IMR-90 (cell line): ENCODE measurements around the gene ELOB.

Experiments
- CTCF ChIP-seq: conservative IDR thresholded peaks from 2 replicates; pipeline ENCODE4 v1.5.1; 2012; ENCODE audit warnings: mild to moderate bottlenecking, low read depth, low read length, improper control_type of control experiment
- FOS ChIP-seq: fragments of 150-350 bp; IDR thresholded peaks from 2 replicates; pipeline ENCODE4 v1.6.1; 2016; ENCODE audit warnings: low read depth, low read length
- MAZ ChIP-seq: IDR thresholded peaks from 2 replicates; pipeline ENCODE4 v1.6.1; 2012; ENCODE audit warnings: low read depth, mild to moderate bottlenecking, low read length, improper control_type of control experiment, moderate library complexity, borderline replicate concordance
- POLR2A ChIP-seq: IDR thresholded peaks from 2 replicates; pipeline ENCODE4 v1.6.1; 2012; ENCODE audit warnings: mild to moderate bottlenecking, low read depth, low read length
- TF ChIP-seq, protein P1 (sequence below): fragments of 150-350 bp; IDR thresholded peaks from 2 replicates; pipeline ENCODE4 v1.6.1; 2017; ENCODE audit warnings: mild to moderate bottlenecking, antibody characterized with exemption, low read length, low read depth

- TF ChIP-seq, protein P1, sequence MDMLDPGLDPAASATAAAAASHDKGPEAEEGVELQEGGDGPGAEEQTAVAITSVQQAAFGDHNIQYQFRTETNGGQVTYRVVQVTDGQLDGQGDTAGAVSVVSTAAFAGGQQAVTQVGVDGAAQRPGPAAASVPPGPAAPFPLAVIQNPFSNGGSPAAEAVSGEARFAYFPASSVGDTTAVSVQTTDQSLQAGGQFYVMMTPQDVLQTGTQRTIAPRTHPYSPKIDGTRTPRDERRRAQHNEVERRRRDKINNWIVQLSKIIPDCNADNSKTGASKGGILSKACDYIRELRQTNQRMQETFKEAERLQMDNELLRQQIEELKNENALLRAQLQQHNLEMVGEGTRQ: no peak
- TF ChIP-seq MAZ: no peak
- TF ChIP-seq POLR2A: no peak
- TF ChIP-seq CTCF: no peak
- no peak for TF ChIP-seq FOS
Measured at GRCh38 chr16:2761886-2762583, 15.0 kb downstream of the ELOB start.
